ENCODE results near the gene ARHGEF7. TPM values are rescaled to one million over a fixed set of nuclear protein-coding genes. Genes with fewer than 3 reads are reported as not detected.

ARHGEF7 gene
- total RNA-seq, 2 donors from 2014 or later: 117 to 152 TPM

GRCh38 chr13:111354789-111355188, 239.7 kb downstream of the ARHGEF7 start:
- Histone ChIP-seq H3K4me3 (no peak overlapping the region), H3K36me3 (no peaks in the 10 kb centered on the region), H3K27me3 (replicated peaks; ENCODE audit: insufficient read depth) (no peaks in the 10 kb centered on the region), H3K4me1 (ENCODE audit: control insufficient read depth in 1 of 2, low read depth in 2 of 2) (no peaks in the 10 kb centered on the region), H3K9me3 (no peaks in the 10 kb centered on the region), H3K27ac (no peak overlapping the region)
- no peak for TF ChIP-seq CTCF (IDR thresholded peaks at IDR 0.05)
- ATAC-seq (ENCODE audit: insufficient number of reproducible peaks, low FRiP score, low read depth) (no peak), DNase-seq (ENCODE audit: low spot score) (no peak)

Other genes starting within 250 kb of the ARHGEF7 start
- 100 to 1,000 TPM; 195 to 200 TPM for gene ANKRD10, start 200.2 kb upstream of the ARHGEF7 start, total RNA-seq
- not detected for gene TEX29, start 205.3 kb downstream of the ARHGEF7 start, total RNA-seq

Measured in thoracic aorta (tissue), 2 donors.